OCI-LY1 (cell line): ENCODE measurements around the gene TESK2.

Source experiments
- CTCF ChIP-seq: fragments of 200-600 bp; sonication (generic), shearing (Covaris generic); IDR thresholded peaks from 2 replicates; pipeline ENCODE4 v1.5.1; 2017; ENCODE audit warnings: mild to moderate bottlenecking, antibody characterized with exemption, low read length, moderate library complexity, mixed read lengths
- EZH2 ChIP-seq: fragments of 200-600 bp; sonication (generic), shearing (Covaris generic); IDR thresholded peaks from 2 replicates; pipeline ENCODE4 v1.8.0; 2017; ENCODE audit warnings: borderline replicate concordance, mixed run types, mild to moderate bottlenecking, antibody characterized with exemption, low read length, moderate library complexity, mixed read lengths

GRCh38 chr1:45327644-45328515 is 163.1 kb downstream of the TESK2 start:
- TF ChIP-seq CTCF = no peak
- TF ChIP-seq EZH2 = no peak
